KOPT-K1 (cell line): Measurements from ENCODE around the gene SEMA4D.

Experiments used
- H3K27ac ChIP-seq: fragments of 200-600 bp; sonication (generic); 2 replicates; pipeline ENCODE4 v1.5.1; 2016; ENCODE audit warnings: antibody characterized with exemption, mild to moderate bottlenecking, low read depth, low read length; ENCODE audit not compliant: poor library complexity, severe bottlenecking
- H3K36me3 ChIP-seq: fragments of 200-600 bp; sonication (generic); 2 replicates; pipeline ENCODE4 v1.5.1; 2017; ENCODE audit warnings: antibody characterized with exemption, mild to moderate bottlenecking, low read length, moderate library complexity; ENCODE audit not compliant: insufficient read depth
- H3K9me3 ChIP-seq: fragments of 200-600 bp; sonication (generic); 2 replicates; pipeline ENCODE4 v1.5.1; 2017; ENCODE audit warnings: antibody characterized with exemption, low read length, mild to moderate bottlenecking; ENCODE audit not compliant: insufficient read depth, poor library complexity, severe bottlenecking

SEMA4D gene

DNA sequence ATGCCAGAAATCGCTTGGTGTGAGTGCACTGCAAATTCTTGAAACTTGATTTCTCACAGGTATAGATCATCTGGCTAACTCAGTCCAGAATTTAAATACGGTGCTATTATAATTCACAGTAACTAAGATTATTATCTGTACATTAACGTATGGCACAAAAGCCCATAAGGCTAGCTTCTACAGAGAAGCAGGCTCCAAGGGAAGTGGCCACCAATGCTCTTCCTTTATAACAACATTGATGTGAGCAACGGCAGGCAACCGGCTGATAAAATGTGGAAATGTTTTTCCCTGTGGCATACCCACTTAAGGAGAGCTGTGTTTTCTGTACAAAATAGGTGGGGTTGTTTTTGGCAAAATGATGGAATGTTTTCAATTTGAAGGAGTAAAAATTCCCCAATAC, 35.7 kb downstream of the SEMA4D start:
- peaks cover 78% of the 10 kb centered on the region for H3K36me3 ChIP-seq
- H3K27ac ChIP-seq: no peak overlapping the region
- no peaks in the 10 kb centered on the region for H3K9me3 ChIP-seq

DNA sequence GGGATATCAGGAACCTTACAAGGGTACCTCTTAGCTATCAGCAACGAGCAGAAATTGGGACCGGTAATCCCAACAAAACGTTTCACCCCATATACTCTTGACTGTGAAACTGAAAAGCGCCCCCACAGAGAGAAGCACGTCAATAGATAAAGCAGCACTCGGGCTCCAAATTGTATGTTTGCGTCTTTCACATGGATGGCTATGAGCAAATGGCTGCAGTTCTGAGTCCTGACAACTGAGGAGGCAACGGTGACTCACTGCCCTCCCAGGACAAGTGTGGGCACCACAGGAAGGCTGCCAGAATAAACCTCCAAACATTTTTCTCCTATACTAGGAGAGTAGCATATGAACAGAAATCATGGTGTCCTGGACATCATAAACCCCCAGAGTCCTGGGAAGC, 36.6 kb downstream of the SEMA4D start:
- Histone ChIP-seq H3K27ac (no peak overlapping the region), H3K9me3 (no peaks in the 10 kb centered on the region), H3K36me3 (peaks cover 73% of the 10 kb centered on the region)

DNA sequence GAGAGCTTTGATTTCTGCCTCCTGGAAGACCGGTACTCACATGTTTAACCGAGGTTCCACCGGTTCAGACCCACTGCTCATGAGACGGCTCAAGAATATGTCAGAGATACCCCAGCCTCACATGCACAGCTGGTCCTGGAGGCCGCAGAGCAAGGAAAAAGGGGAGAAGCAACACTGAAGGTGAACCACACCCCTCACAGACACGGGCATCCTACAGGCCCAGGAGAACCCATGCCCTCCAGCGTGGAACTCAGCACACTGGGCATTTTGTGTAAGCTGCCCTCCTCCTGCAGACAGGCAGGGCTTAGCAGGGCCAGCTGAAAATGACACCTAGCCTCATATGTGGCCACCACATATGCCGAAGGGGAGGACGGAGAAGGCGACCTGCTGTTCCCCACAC, 37.4 kb downstream of the SEMA4D start:
- Histone ChIP-seq H3K9me3 (no peaks in the 10 kb centered on the region), H3K36me3 (peaks cover 73% of the 10 kb centered on the region), H3K27ac (no peak overlapping the region)

DNA sequence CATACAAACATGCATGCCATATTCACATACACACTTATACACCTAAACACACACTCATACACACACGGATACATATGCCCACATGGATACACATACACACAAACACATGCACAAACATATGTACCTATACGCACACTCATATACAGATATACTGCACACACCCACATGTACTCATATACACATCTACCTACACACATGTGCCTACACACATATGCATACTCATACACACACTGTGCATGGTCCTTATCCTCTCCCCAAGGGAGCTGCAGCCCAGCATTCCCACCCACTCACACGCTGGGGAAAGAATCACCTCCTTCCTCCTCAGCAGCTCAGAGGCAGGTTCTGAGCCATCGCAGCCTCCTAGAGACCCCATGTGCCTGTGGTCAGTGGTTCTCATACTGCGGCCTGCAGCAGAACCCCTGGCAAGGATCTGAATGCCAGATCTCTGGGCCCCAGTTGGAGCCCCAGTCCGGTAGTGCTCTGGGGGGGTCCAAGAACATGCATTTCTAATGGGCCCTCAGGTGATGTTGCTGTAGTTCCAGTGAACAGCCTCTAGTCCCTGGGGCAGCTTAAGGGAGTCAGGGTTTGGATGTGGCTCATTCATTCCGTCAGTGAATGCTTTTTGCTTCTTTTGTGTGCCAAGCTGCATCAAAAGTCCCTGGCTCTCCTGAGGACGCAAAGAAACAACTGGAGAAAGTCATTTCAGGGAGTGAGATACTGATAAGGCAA, 39.0 kb downstream of the SEMA4D start:
- Histone ChIP-seq H3K36me3 (peaks cover 87% of the 10 kb centered on the region), H3K9me3 (no peaks in the 10 kb centered on the region), H3K27ac (no peak overlapping the region)

DNA sequence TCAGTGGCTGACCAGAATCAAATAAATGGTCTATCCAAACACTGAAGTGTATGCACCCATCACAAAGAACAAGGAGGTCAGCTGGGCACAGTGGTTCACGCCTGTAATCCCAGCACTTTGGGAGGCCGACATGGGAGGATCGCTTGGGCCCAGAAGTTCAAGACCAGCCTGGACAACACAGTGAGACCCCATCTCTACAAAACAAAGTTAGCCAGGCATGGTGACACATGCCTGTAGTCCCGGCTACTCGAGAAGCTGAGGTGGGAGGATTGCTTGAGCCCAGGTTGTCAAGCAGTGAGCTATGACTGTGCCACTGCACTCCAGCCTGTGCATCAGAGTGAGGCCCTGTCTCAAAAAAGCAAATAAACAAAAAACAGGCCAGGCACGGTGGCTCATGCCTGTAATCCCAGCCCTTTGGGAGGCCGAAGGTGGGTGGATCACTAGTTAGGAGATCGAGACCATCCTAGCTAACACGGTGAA, 40.5 kb downstream of the SEMA4D start:
- peaks cover 93% of the 10 kb centered on the region for H3K36me3 ChIP-seq
- H3K9me3 ChIP-seq: no peaks in the 10 kb centered on the region
- no peak overlapping the region for H3K27ac ChIP-seq

DNA sequence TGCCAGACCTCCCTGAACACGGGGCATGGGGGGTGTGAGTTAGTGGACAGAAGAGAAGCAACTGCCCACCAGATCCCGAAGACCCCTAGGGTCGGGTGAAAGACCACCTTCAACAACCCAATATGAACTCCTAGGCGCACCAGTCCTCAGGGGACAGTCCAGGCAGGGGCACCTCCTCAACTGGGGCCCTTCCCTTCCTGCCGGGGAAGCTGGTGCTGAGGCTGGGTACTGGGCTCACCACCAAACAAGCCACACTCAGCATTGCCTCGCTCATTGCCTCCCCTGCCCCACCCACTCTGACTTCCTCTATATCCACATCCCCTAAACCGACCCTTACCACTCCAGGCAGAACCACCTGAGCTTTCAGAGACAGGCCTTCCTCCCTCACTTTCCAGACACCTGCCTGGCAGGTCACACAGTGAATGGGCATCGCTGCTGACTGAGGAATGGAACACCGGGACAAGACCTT, 42.5 kb downstream of the SEMA4D start:
- Histone ChIP-seq H3K9me3 (no peaks in the 10 kb centered on the region), H3K27ac (peak overlapping the region; percentile 43), H3K36me3 (peaks cover 93% of the 10 kb centered on the region)

DNA sequence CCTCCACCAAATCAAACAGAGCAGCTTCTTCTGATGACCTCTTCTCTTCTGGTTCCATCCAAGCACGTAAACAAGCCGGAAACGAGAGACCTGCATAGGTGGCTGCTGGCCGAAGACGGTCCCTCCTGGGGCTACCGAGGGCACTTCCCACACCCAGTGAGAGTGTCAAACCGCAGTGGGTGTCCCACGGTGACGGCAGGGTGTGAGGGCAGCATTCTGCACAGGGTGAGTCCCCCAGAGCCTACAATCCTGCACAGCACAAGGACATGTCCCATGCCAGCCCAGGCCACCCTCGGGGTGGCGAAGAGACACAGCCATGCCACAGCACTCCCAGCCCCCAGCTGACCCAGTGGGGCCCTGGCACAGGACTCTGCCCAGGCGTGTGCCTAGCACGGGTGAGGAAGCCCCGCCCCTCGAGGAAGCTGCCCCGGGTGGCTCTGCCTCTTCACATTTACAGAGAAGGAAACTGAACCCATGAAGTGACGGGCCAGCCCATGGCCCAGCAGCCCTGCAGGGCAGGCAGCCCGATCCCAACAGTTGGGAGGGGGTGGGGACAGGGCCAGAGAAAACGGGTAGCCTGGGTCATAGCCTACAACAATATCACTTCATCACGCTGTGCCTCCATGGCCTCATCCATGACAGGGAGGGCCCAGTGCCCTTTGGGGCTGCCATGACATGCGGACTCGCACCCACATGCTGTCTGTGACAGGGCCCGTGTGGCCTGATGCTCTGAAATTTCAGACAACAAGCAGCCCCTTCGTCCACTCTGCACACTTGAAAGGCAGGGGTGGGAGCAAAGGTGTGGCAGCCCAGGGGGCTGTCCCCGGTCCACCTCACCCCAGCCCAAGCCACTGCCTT, 43.2 kb downstream of the SEMA4D start:
- Histone ChIP-seq H3K27ac (peak overlapping the region; percentile 43), H3K36me3 (peaks cover 93% of the 10 kb centered on the region), H3K9me3 (no peaks in the 10 kb centered on the region)

DNA sequence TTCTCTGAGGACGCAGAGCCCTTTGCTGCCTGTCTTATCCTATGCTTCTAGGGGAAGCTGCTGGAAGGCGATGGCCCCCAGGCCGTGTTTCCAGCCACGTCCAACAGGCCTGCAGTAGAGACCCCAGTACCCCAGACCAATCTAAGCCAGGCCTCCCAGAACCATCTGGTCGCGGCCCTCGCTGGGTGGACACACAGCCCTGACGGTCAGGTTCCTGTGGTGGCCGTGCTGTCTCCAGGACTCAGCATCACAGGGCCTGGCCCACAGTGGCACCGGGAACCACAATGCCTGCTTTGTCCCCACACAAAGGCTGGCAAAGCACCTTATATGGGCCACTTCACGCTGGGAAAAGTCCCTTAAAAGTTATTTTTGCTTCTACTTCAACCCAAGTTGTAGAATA, 44.5 kb downstream of the SEMA4D start:
- Histone ChIP-seq H3K27ac (no peak overlapping the region), H3K36me3 (peaks cover 93% of the 10 kb centered on the region), H3K9me3 (no peaks in the 10 kb centered on the region)

DNA sequence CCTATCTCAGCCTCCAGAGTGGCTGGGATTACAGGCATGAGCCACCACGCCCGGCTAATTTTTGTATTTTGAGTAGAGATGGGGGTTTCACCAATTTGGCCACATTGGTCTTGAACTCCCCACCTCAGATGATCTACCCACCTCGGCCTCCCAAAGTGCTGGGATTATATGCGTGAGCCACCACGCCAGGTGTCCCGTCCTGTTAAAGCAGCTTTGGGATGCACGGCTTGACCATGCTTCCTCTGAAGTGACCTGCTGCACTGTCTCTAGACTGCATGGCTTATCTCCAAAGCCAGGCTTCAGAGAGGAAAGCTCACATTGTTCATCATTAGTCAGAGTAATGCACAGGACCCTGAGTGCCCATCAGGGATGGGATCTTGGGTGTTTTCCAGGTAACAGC, 45.4 kb downstream of the SEMA4D start:
- Histone ChIP-seq H3K9me3 (no peaks in the 10 kb centered on the region), H3K36me3 (peaks cover 93% of the 10 kb centered on the region), H3K27ac (no peak overlapping the region)

DNA sequence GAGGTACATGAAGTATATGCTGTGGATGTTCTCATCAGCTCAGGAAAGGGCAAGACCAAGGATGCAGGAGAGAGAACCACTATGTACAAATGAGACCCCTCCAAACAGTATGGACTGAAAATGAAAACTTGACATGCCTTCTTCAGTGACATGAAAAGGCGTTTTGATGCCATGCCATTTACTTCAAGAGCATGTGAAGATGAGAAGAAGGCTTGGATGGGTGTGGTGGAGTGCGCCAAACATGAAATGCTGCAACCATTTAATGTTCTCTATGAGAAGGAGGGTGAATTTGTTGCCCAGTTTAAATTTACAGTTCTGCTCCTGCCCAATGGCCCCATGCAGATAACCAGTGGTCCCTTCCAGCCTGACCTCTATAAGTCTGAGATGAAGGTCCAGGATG, 47.7 kb downstream of the SEMA4D start:
- peaks cover 99% of the 10 kb centered on the region for H3K36me3 ChIP-seq

DNA sequence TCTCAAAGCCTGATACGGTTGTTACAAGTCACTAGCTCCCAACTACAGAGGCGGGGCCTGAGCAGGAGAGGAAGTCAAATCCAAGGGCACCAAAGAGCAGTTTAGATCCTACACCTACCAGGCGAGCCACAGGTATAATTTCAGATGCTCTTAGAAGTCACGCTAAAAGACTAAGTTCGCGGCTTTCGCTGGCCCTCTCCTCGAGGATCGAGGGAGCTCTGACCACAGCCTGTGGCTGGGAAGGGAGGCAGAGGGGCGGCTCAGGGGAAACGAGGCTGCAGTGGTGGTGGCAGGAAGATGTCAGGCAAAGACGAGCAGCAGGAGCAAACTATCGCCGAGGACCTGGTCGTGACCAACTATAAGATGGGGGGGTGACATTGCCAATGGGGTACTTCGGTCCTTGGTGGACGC, 48.6 kb downstream of the SEMA4D start:
- Histone ChIP-seq H3K36me3 (peaks cover 99% of the 10 kb centered on the region), H3K27ac (peak overlapping the region; percentile 39), H3K9me3 (no peaks in the 10 kb centered on the region)

More for the DNA sequence above, 47.7 kb downstream of the SEMA4D start:
- Histone ChIP-seq H3K9me3 (no peaks in the 10 kb centered on the region), H3K27ac (no peak overlapping the region)

DNA sequence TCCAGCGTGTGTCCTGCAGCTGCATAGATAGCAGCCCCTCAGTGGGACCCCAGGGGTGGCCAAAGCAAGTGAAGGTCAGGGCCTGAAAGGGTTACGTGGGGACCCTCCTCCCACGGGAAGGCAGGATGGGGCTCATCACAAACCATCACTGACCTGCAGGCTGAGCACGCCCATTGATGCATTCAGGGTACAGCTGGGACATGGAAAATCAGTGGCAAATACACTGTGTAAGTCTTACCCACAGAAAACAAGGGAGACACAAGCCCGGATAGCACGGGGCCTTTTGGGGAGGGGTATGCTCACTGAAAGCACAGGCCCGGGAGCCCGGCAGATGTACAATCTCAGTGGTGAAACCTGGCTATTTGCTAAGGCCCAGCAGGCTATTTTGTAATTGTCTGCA, 49.1 kb downstream of the SEMA4D start:
- Histone ChIP-seq H3K9me3 (no peaks in the 10 kb centered on the region), H3K36me3 (peaks cover 99% of the 10 kb centered on the region), H3K27ac (peak overlapping the region; percentile 39)

DNA sequence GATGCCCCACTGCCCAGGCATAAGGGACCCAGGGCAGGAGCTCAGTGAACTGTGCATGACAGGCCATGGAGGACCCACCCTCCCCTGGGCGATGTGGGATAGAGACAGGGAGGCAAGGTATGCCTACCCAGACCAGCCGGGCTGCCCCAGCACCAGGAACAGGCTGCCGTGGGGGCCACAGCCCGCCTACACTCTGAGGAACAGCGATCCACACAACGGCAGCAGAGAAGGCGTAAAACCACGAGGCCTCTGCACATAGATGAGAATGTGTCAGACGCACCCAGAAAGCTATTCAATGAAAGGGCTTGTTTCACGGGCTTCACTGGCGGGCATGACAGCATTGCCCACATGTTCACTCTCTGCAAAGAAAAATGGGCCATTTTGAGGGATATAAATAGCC, 49.5 kb downstream of the SEMA4D start:
- Histone ChIP-seq H3K27ac (peak overlapping the region; percentile 39), H3K9me3 (no peaks in the 10 kb centered on the region), H3K36me3 (peaks cover 99% of the 10 kb centered on the region)

DNA sequence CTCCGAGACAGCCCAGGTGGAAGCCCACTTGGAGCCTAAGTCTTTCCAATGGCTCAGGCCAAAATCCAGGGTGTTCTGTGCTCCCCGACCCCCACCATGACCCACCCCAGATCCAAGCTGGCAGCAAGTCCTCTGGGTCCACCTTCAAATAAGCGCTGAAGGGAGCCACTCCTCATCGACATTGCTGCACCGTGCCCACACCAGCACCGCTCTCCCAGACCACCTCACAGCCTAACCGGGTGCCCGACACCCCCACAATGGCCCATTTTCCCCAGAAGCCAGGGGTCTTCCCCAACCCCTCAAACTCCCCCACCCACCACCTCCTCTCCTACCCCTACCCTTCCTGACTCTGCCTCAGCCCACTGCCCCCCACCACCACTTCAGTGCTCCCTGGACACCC, 50.5 kb downstream of the SEMA4D start:
- H3K36me3 ChIP-seq: peaks cover 99% of the 10 kb centered on the region
- no peaks in the 10 kb centered on the region for H3K9me3 ChIP-seq
- H3K27ac ChIP-seq: no peak overlapping the region

DNA sequence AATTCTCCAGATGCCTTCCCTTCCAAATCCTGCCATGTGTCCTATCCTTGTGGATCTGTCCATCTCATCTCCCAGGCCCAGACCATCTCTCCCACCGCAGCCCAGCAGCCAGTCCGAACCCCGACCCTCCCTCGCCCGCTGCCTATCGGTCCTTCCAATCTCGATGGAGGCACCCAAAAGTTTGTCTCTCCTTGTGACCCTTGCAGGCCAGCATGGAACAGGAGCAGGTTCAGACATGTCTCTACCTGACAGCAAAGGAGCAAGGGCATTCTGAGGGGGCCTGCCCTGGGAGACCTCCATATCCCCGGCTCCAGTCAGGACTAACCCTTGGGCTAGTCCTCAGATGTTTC, 51.0 kb downstream of the SEMA4D start:
- Histone ChIP-seq H3K36me3 (peaks cover 99% of the 10 kb centered on the region), H3K27ac (no peak overlapping the region), H3K9me3 (no peaks in the 10 kb centered on the region)
